NCI-H2196 treated with DMSO at 0.1 percent for 48 hours (cell line): ENCODE measurements around the gene LRP11.
"Not testable (repeated sequence)": the region's sequence is repeated elsewhere in the genome, so short reads cannot be mapped to it uniquely, and the experiment has no call there.

Source experiments
- DNase-seq: peaks from one replicate; lab custom pipeline; 2025; ENCODE audit not compliant: unreplicated experiment; lab: John Stamatoyannopoulos, UW

The LRP11 gene

GRCh38 chr6:149863698-149864577 lies at the start of gene LRP11:
Gene LRP11, minus strand, starts transcription at chr6:149864359. Its CDS starts 339 bp downstream, at chr6:149864020.
- peak; percentile 77 for DNase-seq

GRCh38 chr6:149913540-149914240 lies 49.5 kb upstream of the LRP11 start:
- DNase-seq, result no peak

GRCh38 chr6:149913085-149913484 lies 48.9 kb upstream of the LRP11 start:
- no peak for DNase-seq

GRCh38 chr6:149912680-149913079 lies 48.5 kb upstream of the LRP11 start:
- DNase-seq, result not testable (repeated sequence)

GRCh38 chr6:149910721-149911151 lies 46.6 kb upstream of the LRP11 start:
- DNase-seq, result no peak

- DNase-seq, result no peak
Observed at GRCh38 chr6:149909701-149910470, 45.7 kb upstream of the LRP11 start.

GRCh38 chr6:149908480-149908879 lies 44.3 kb upstream of the LRP11 start:
- not testable (repeated sequence) for DNase-seq

- no peak for DNase-seq
Observed at GRCh38 chr6:149907317-149907716, 43.2 kb upstream of the LRP11 start.

- DNase-seq, result no peak
Observed at GRCh38 chr6:149906405-149906804, 42.2 kb upstream of the LRP11 start.

GRCh38 chr6:149905911-149906371 lies 41.8 kb upstream of the LRP11 start:
- DNase-seq, result no peak

- no peak for DNase-seq
Observed at GRCh38 chr6:149905371-149905910, 41.3 kb upstream of the LRP11 start.

GRCh38 chr6:149904661-149905370 lies 40.7 kb upstream of the LRP11 start:
- DNase-seq, result no peak

GRCh38 chr6:149903938-149904611 lies 39.9 kb upstream of the LRP11 start:
- DNase-seq, result no peak

GRCh38 chr6:149901444-149902140 lies 37.4 kb upstream of the LRP11 start:
- DNase-seq, result no peak

- DNase-seq, result no peak
Observed at GRCh38 chr6:149900620-149901443, 36.7 kb upstream of the LRP11 start.

GRCh38 chr6:149899926-149900619 lies 35.9 kb upstream of the LRP11 start:
- no peak for DNase-seq

- DNase-seq, result no peak
Observed at GRCh38 chr6:149899486-149899885, 35.3 kb upstream of the LRP11 start.

- no peak for DNase-seq
Observed at GRCh38 chr6:149898966-149899365, 34.8 kb upstream of the LRP11 start.
